H9 (cell line): ENCODE measurements around the gene TMEM221. TPM values are rescaled to one million over a fixed set of nuclear protein-coding genes. Genes with fewer than 3 reads are reported as not detected.
A peak's percentile ranks its signal among the peaks of the same experiment; 100 is the strongest.

Experiments
- DNase-seq: peaks from one replicate; pipeline ENCODE4 v3.0.0-alpha.2; 2017
- H2AFZ ChIP-seq: one replicate; pipeline ENCODE4 v1.6.1; 2013; ENCODE audit warnings: mild to moderate bottlenecking, low read length, control low read depth, moderate library complexity
- H2AK5ac ChIP-seq: 2 replicates; pipeline ENCODE4 v1.6.1; 2013; ENCODE audit warnings: low read length, control low read depth, mixed read lengths; ENCODE audit not compliant: insufficient read length
- H2BK120ac ChIP-seq: one replicate; pipeline ENCODE4 v1.6.1; 2013; ENCODE audit warnings: low read depth, mild to moderate bottlenecking, low read length, control low read depth, inconsistent platforms; ENCODE audit not compliant: poor library complexity, severe bottlenecking
- H2BK12ac ChIP-seq: 2 replicates; pipeline ENCODE4 v1.6.1; 2013; ENCODE audit warnings: low read length, control low read depth, mixed read lengths, low read depth; ENCODE audit not compliant: insufficient read length
- H2BK15ac ChIP-seq: 2 replicates; pipeline ENCODE4 v1.6.1; 2013; ENCODE audit warnings: low read depth, low read length, control low read depth
- H2BK20ac ChIP-seq: one replicate; pipeline ENCODE4 v1.6.1; 2013; ENCODE audit warnings: low read depth, mild to moderate bottlenecking, low read length, control low read depth, inconsistent platforms; ENCODE audit not compliant: poor library complexity, severe bottlenecking
- H2BK5ac ChIP-seq: 2 replicates; pipeline ENCODE4 v1.6.1; 2013; ENCODE audit warnings: low read length, control low read depth, mixed read lengths; ENCODE audit not compliant: insufficient read length
- H3K14ac ChIP-seq: 2 replicates; pipeline ENCODE4 v1.6.1; 2013; ENCODE audit warnings: low read length, control low read depth; ENCODE audit not compliant: insufficient read depth
- H3K18ac ChIP-seq: 2 replicates; pipeline ENCODE4 v1.6.1; 2013; ENCODE audit warnings: low read depth, mild to moderate bottlenecking, mixed read lengths, low read length, control low read depth; ENCODE audit not compliant: insufficient read length
- H3K23ac ChIP-seq: 2 replicates; pipeline ENCODE4 v1.6.1; 2013; ENCODE audit warnings: low read length, control low read depth, mixed read lengths, low read depth; ENCODE audit not compliant: insufficient read length
- H3K23me2 ChIP-seq: 2 replicates; pipeline ENCODE4 v1.6.1; 2013; ENCODE audit warnings: low read depth, mild to moderate bottlenecking, mixed read lengths, low read length, control low read depth; ENCODE audit not compliant: insufficient read length, poor library complexity, severe bottlenecking
- H3K27ac ChIP-seq: 2 replicates; pipeline ENCODE4 v1.5.1; 2013; ENCODE audit warnings: low read length, control low read depth, mixed read lengths, low read depth; ENCODE audit not compliant: insufficient read length
- H3K27me3 ChIP-seq: 2 replicates; pipeline ENCODE4 v1.6.1; 2013; ENCODE audit warnings: low read length, control low read depth, inconsistent platforms; ENCODE audit not compliant: insufficient read depth
- H3K4ac ChIP-seq: 2 replicates; pipeline ENCODE4 v1.6.1; 2013; ENCODE audit warnings: low read depth, mild to moderate bottlenecking, control low read depth, inconsistent platforms, low read length, moderate library complexity
- H3K4me1 ChIP-seq: 2 replicates; pipeline ENCODE4 v1.6.1; 2013; ENCODE audit warnings: low read length, control low read depth, inconsistent platforms; ENCODE audit not compliant: insufficient read depth
- H3K4me2 ChIP-seq: 2 replicates; pipeline ENCODE4 v1.6.1; 2013; ENCODE audit warnings: low read length, control low read depth, mixed read lengths; ENCODE audit not compliant: insufficient read length, insufficient read depth
- H3K56ac ChIP-seq: 2 replicates; pipeline ENCODE4 v1.6.1; 2013; ENCODE audit warnings: low read depth, mild to moderate bottlenecking, mixed read lengths, low read length, control low read depth; ENCODE audit not compliant: insufficient read length
- H3K79me1 ChIP-seq: 2 replicates; pipeline ENCODE4 v1.6.1; 2013; ENCODE audit warnings: low read depth, mild to moderate bottlenecking, moderate library complexity, low read length, control low read depth, inconsistent platforms; ENCODE audit not compliant: insufficient read depth, poor library complexity, severe bottlenecking
- H3K79me2 ChIP-seq: 2 replicates; pipeline ENCODE4 v1.6.1; 2013; ENCODE audit warnings: low read length, control low read depth, inconsistent platforms; ENCODE audit not compliant: insufficient read depth
- H3K9ac ChIP-seq: 2 replicates; pipeline ENCODE4 v1.6.1; 2013; ENCODE audit warnings: low read length, control low read depth, mixed read lengths; ENCODE audit not compliant: insufficient read length; ENCODE audit errors: extremely low read depth
- H3K9me3 ChIP-seq: one replicate; pipeline ENCODE4 v1.6.1; 2013; ENCODE audit warnings: low read depth, low read length, inconsistent platforms; ENCODE audit not compliant: control insufficient read depth
- H3T11ph ChIP-seq: one replicate; pipeline ENCODE4 v1.6.1; 2013; ENCODE audit warnings: mild to moderate bottlenecking, low read length, control low read depth, inconsistent platforms
- H4K20me1 ChIP-seq: one replicate; pipeline ENCODE4 v1.6.1; 2013; ENCODE audit not compliant: control insufficient read depth, insufficient read length, insufficient read depth
- H4K5ac ChIP-seq: 2 replicates; pipeline ENCODE4 v1.6.1; 2013; ENCODE audit warnings: low read depth, mild to moderate bottlenecking, mixed read lengths, low read length, control low read depth; ENCODE audit not compliant: insufficient read length
- H4K8ac ChIP-seq: replicated peaks from 2 replicates; pipeline ENCODE4 v1.6.1; 2013; ENCODE audit warnings: low read length, control low read depth, mixed read lengths, low read depth; ENCODE audit not compliant: insufficient read length
- H4K91ac ChIP-seq: 2 replicates; pipeline ENCODE4 v1.6.1; 2013; ENCODE audit warnings: low read depth, mild to moderate bottlenecking, moderate library complexity, mixed read lengths, low read length, control low read depth; ENCODE audit not compliant: insufficient read length
- H3K27ac Mint-ChIP-seq, 3 experiments: 2 replicates in 2 of 3; 3 replicates in 1 of 3; pipeline ENCODE4 v1.8.0; 2020 to 2021; ENCODE audit warnings: mixed read lengths in 3 of 3, mild to moderate bottlenecking in 1 of 3, moderate library complexity in 1 of 3
- H3K27me3 Mint-ChIP-seq: 2 replicates; pipeline ENCODE4 v1.8.0; 2021; ENCODE audit warnings: low read depth, mild to moderate bottlenecking, moderate library complexity, mixed read lengths
- H3K36me3 Mint-ChIP-seq, 3 experiments: 2 replicates in 2 of 3; 3 replicates in 1 of 3; pipeline ENCODE4 v1.8.0; 2020 to 2021; ENCODE audit warnings: low read depth in 3 of 3, mixed read lengths in 3 of 3; ENCODE audit not compliant: insufficient read depth in 1 of 3
- H3K4me1 Mint-ChIP-seq, 2 experiments: 2 replicates each; pipeline ENCODE4 v1.8.0; 2020; ENCODE audit warnings: mixed read lengths in 2 of 2
- H3K4me3 Mint-ChIP-seq, 2 experiments: 2 replicates in 1 of 2; 3 replicates in 1 of 2; pipeline ENCODE4 v1.8.0; 2020 to 2021; ENCODE audit warnings: mild to moderate bottlenecking in 2 of 2, mixed read lengths in 2 of 2, moderate library complexity in 1 of 2
- H3K9me3 Mint-ChIP-seq, 2 experiments: 2 replicates in 1 of 2; 3 replicates in 1 of 2; pipeline ENCODE4 v1.8.0; 2020; ENCODE audit warnings: mild to moderate bottlenecking in 2 of 2, mixed read lengths in 2 of 2, moderate library complexity in 1 of 2
- WGBS: extraction: QIAGEN DNeasy Blood & Tissue Kit; methylation state at CpG from one replicate; pipeline ENCODE4 v1.1.7; 2013; ENCODE audit warnings: missing lambda C conversion rate, low lambda C conversion rate, mixed read lengths; ENCODE audit not compliant: insufficient read length; ENCODE audit errors: extremely low coverage; 5-methylcytosine and 5-hydroxymethylcytosine counted together
- total RNA-seq: library from RNA; stranded (reverse); gene quantifications from 2 replicates; pipeline ENCODE4 v1.2.1, GENCODE V29; 2021
- TF ChIP-seq, protein P1 (sequence below): fragments of 200-600 bp; sonication (generic); conservative IDR thresholded peaks from 3 replicates; pipeline ENCODE4 v1.8.0; 2021; ENCODE audit warnings: antibody characterized with exemption, mild to moderate bottlenecking

TMEM221 gene
- total RNA-seq, 1 experiment from 2014 or later, result 1.4 TPM

- H3K23ac ChIP-seq, result no peak within 1 kb of the TSS
- H3K14ac ChIP-seq, result 0 out of 2 replicates have a peak within 1 kb of the TSS, but pooled peaks have one; percentile 17
- H2AK5ac ChIP-seq, result no peak within 1 kb of the TSS
- no peaks in the 10 kb centered on the region for H3K27me3 ChIP-seq
- no peaks in the 10 kb centered on the region; a peak in 1 of 5 replicates for H3K9me3 Mint-ChIP-seq
- no peak within 1 kb of the TSS for H2AFZ ChIP-seq
- H3K4me1 Mint-ChIP-seq, result peaks cover 29 to 42% of the 10 kb centered on the region in 2 experiments
- no peak within 1 kb of the TSS for H4K8ac ChIP-seq
- H3K4ac ChIP-seq, result no peak within 1 kb of the TSS
- no peak within 1 kb of the TSS for H2BK15ac ChIP-seq
- H3T11ph ChIP-seq, result no peak within 1 kb of the TSS
- H3K4me1 ChIP-seq, result no peaks in the 10 kb centered on the region; the same call in 1 of the 2 replicates
- H2BK5ac ChIP-seq, result no peak within 1 kb of the TSS
- TF ChIP-seq, protein P1, sequence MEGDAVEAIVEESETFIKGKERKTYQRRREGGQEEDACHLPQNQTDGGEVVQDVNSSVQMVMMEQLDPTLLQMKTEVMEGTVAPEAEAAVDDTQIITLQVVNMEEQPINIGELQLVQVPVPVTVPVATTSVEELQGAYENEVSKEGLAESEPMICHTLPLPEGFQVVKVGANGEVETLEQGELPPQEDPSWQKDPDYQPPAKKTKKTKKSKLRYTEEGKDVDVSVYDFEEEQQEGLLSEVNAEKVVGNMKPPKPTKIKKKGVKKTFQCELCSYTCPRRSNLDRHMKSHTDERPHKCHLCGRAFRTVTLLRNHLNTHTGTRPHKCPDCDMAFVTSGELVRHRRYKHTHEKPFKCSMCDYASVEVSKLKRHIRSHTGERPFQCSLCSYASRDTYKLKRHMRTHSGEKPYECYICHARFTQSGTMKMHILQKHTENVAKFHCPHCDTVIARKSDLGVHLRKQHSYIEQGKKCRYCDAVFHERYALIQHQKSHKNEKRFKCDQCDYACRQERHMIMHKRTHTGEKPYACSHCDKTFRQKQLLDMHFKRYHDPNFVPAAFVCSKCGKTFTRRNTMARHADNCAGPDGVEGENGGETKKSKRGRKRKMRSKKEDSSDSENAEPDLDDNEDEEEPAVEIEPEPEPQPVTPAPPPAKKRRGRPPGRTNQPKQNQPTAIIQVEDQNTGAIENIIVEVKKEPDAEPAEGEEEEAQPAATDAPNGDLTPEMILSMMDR, result no peak
- WGBS, result no CpG with 5 or more reads among the region's 85 CpGs
- no peaks in the 10 kb centered on the region for H3K79me2 ChIP-seq
- H3K56ac ChIP-seq, result no peak within 1 kb of the TSS
- no peak within 1 kb of the TSS for H2BK20ac ChIP-seq
- no peak within 1 kb of the TSS for H2BK12ac ChIP-seq
- no peak within 1 kb of the TSS for H2BK120ac ChIP-seq
- peaks cover 21% of the 10 kb centered on the region for H3K27me3 Mint-ChIP-seq
- H3K27ac ChIP-seq, result peak within 1 kb of the TSS; percentile 3
- peaks cover 10% of the 10 kb centered on the region for H3K23me2 ChIP-seq
- H3K36me3 Mint-ChIP-seq, result peaks cover 0 to 13% (median 4%) of the 10 kb centered on the region in 3 experiments; a peak in 2 of 7 replicates
- peak within 1 kb of the TSS; percentile 95 to 97 (median 97) for H3K27ac Mint-ChIP-seq
- H3K9me3 ChIP-seq, result no peaks in the 10 kb centered on the region
- no peak within 1 kb of the TSS for H4K91ac ChIP-seq
- no peak within 1 kb of the TSS for H4K5ac ChIP-seq
- H3K4me2 ChIP-seq, result peak within 1 kb of the TSS; percentile 71
- no peaks in the 10 kb centered on the region for H4K20me1 ChIP-seq
- DNase-seq, result peak; percentile 99
- peak within 1 kb of the TSS; percentile 11 for H3K9ac ChIP-seq
- peak within 1 kb of the TSS; percentile 84 to 94 for H3K4me3 Mint-ChIP-seq
- H3K18ac ChIP-seq, result no peak within 1 kb of the TSS
- H3K79me1 ChIP-seq, result no peaks in the 10 kb centered on the region
Measured at GRCh38 chr19:17419621-17420474, 28.6 kb downstream of the TMEM221 start, which contains the start of gene MVB12A. TSS of gene MVB12A (plus strand) at chr19:17420047. CDS start at chr19:17420136, 89 bp downstream.
